ENCODE results near the gene TSPEAR.

TSPEAR gene

DNA sequence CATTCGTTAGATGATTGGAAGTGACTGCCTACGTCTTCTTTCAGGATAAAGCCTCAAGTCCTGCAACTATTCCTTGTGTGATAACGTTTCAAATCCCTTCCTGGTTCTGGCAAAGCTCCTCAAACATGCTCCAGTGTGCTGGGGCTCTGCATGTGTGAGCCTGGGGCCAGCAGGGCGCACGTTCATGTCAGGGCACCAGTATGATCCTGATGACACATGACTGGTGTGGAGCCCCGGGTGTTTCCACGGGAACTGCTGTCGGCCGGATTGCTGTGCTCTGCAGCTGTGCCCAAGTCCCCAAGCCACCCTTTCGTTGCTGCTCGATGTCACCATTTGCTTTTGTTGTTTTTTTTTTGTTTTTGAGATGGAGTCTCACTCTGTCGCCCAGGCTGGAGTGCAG is 192.7 kb downstream of the TSPEAR start:
- peaks cover 3% of the 10 kb centered on the region; the same call in 1 of the 2 replicates for H3K9me3 ChIP-seq (ENCODE audit: low read length)
- TF ChIP-seq CTCF (IDR thresholded peaks at IDR 0.05; ENCODE audit: low read length) (no peak), EZH2 (IDR thresholded peaks at IDR 0.05; ENCODE audit: borderline replicate concordance, low read length) (no peak)
- H3K4me3 ChIP-seq (ENCODE audit: low read depth, low read length, poor library complexity, severe bottlenecking): no peak overlapping the region
- H3K9ac ChIP-seq (ENCODE audit: low read length): no peak overlapping the region
- no peaks in the 10 kb centered on the region for H4K20me1 ChIP-seq (ENCODE audit: insufficient read depth, low read length)
- no peaks in the 10 kb centered on the region for H3K9me2 ChIP-seq (ENCODE audit: low read depth, low read length)
- no peaks in the 10 kb centered on the region for H3K36me3 ChIP-seq (ENCODE audit: insufficient read depth, low read length)
- H3K4me1 ChIP-seq (ENCODE audit: insufficient read depth, low read length, severe bottlenecking): no peaks in the 10 kb centered on the region
- no peaks in the 10 kb centered on the region for H3K79me2 ChIP-seq (ENCODE audit: insufficient read depth, low read length)
- H3K27me3 ChIP-seq (ENCODE audit: insufficient read depth, low read length): no peaks in the 10 kb centered on the region
- no peak overlapping the region for H2AFZ ChIP-seq (ENCODE audit: low read length)
- H3K27ac ChIP-seq (ENCODE audit: low read depth, low read length, poor library complexity, severe bottlenecking): no peak overlapping the region
- no peak overlapping the region for H3K4me2 ChIP-seq (ENCODE audit: low read length)
- H3F3A ChIP-seq (ENCODE audit: insufficient read depth, low read length): no peaks in the 10 kb centered on the region

GRCh38 chr21:44517175-44517899 is 194.0 kb downstream of the TSPEAR start:
- no peak for TF ChIP-seq CTCF (IDR thresholded peaks at IDR 0.05; ENCODE audit: low read length)
- no peak for TF ChIP-seq EZH2 (IDR thresholded peaks at IDR 0.05; ENCODE audit: borderline replicate concordance, low read length)
- Histone ChIP-seq H3K79me2 (ENCODE audit: insufficient read depth, low read length) (no peaks in the 10 kb centered on the region), H3K9ac (ENCODE audit: low read length) (no peak overlapping the region), H3K4me3 (ENCODE audit: low read depth, low read length, poor library complexity, severe bottlenecking) (no peak overlapping the region), H4K20me1 (ENCODE audit: insufficient read depth, low read length) (no peaks in the 10 kb centered on the region), H3K36me3 (ENCODE audit: insufficient read depth, low read length) (no peaks in the 10 kb centered on the region), H3K27me3 (ENCODE audit: insufficient read depth, low read length) (no peaks in the 10 kb centered on the region), H3K4me2 (ENCODE audit: low read length) (no peak overlapping the region), H3K27ac (ENCODE audit: low read depth, low read length, poor library complexity, severe bottlenecking) (no peak overlapping the region), H2AFZ (ENCODE audit: low read length) (no peak overlapping the region), H3F3A (ENCODE audit: insufficient read depth, low read length) (no peaks in the 10 kb centered on the region), H3K4me1 (ENCODE audit: insufficient read depth, low read length, severe bottlenecking) (no peaks in the 10 kb centered on the region), H3K9me2 (ENCODE audit: low read depth, low read length) (no peaks in the 10 kb centered on the region), H3K9me3 (ENCODE audit: low read length) (no peaks in the 10 kb centered on the region)

DNA sequence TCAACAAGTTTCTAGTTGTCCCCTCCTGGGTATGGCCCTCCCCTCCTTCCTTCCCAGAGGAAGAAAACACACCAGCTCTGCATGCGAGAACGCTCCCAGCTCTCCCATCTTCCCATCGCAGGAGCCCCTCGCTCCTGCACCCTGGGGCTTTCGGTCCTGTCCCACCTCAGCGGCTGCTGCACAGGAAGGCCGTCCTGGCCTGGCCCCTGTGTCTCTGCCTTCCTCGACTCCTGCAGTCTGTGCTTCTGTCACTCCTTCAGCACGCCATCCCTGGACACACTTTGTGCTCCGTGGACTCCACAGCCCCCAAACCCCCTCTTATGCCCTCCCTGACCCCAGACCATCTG is 194.6 kb downstream of the TSPEAR start:
- Histone ChIP-seq H3K9ac (ENCODE audit: low read length) (no peak overlapping the region), H3K4me1 (ENCODE audit: insufficient read depth, low read length, severe bottlenecking) (no peaks in the 10 kb centered on the region), H3K27me3 (ENCODE audit: insufficient read depth, low read length) (no peaks in the 10 kb centered on the region), H3K27ac (ENCODE audit: low read depth, low read length, poor library complexity, severe bottlenecking) (no peak overlapping the region), H3K9me2 (ENCODE audit: low read depth, low read length) (no peaks in the 10 kb centered on the region), H3F3A (ENCODE audit: insufficient read depth, low read length) (no peaks in the 10 kb centered on the region), H2AFZ (ENCODE audit: low read length) (no peak overlapping the region), H3K4me2 (ENCODE audit: low read length) (no peak overlapping the region), H3K36me3 (ENCODE audit: insufficient read depth, low read length) (no peaks in the 10 kb centered on the region), H4K20me1 (ENCODE audit: insufficient read depth, low read length) (no peaks in the 10 kb centered on the region), H3K79me2 (ENCODE audit: insufficient read depth, low read length) (no peaks in the 10 kb centered on the region), H3K4me3 (ENCODE audit: low read depth, low read length, poor library complexity, severe bottlenecking) (no peak overlapping the region), H3K9me3 (ENCODE audit: low read length) (no peaks in the 10 kb centered on the region)
- TF ChIP-seq CTCF (IDR thresholded peaks at IDR 0.05; ENCODE audit: low read length): no peak
- no peak for TF ChIP-seq EZH2 (IDR thresholded peaks at IDR 0.05; ENCODE audit: borderline replicate concordance, low read length)
